ENCODE measurements around the gene CCDC40.

Gene CCDC40

GRCh38 chr17:80118601-80119270, 82.3 kb downstream of the CCDC40 start:
- DNase-seq = no peak

DNA sequence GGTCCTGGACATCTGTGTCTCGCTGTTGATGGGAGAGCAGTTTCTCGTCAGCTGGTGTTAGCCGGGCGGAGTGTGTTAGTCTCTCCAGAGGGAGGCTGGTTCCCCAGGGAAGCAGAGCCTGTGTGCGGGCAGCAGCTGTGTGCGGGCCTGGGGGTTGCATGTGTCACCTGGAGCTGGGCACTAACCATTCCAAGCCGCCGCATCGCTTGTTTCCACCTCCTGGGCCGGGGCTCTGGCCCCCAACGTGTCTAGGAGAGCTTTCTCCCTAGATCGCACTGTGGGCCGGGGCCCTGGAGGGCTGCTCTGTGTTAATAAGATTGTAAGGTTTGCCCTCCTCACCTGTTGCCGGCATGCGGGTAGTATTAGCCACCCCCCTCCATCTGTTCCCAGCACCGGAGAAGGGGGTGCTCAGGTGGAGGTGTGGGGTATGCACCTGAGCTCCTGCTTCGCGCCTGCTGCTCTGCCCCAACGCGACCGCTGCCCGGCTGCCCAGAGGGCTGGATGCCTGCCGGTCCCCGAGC, 82.9 kb downstream of the CCDC40 start:
- DNase-seq = peak; percentile 56 to 76

GRCh38 chr17:80119839-80120238, 83.4 kb downstream of the CCDC40 start:
- DNase-seq = no peak

DNA sequence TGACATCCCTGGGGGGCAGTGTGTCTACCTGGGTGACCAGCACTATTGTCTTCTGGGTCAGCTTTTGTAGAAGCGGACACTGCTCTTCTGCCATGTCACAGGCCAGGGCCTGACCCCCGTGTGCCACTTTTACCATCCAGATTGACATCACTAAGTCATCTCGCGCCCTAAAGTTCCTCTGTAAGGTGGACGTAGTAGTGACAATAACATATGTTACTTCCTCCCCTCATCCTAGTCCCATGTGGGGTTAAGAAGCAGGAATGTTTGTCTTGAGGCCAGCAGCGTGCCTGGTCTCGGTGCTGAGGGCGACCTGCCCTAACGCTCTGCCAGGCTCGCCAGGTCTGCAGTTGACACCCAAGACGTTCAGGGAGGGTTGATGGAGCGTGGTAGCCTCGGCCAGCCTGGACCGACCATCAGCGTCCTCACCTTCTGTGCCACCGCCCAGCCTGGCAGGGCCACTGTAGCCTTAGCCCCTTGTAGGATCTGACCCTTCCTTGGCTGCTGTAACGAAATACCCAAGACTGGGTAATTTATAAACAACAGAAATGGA, 85.7 kb downstream of the CCDC40 start:
- no peak for DNase-seq

- no peak for DNase-seq
These were observed 86.6 kb downstream of the CCDC40 start for GRCh38 chr17:80122926-80123505.

DNA sequence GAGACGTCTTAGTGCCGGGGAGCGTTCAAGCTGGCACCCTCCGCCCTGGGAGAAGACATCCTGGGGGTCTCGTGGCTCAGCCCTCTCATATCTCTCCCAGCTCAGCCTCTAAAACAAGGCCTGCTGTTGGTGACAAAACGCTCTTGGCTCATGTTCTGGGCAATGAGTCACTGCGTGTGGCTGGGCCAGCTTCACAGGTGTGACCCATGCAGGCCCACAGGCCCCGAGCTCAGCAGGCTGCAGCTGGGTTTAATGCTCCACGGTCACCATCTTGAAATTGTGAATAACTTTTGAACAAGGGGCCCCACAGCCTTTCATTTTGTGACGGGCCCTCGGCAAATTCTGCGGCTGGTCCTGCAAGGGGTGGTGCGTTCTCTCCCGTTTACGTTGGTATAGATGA, 87.3 kb downstream of the CCDC40 start:
- DNase-seq = no peak

DNA sequence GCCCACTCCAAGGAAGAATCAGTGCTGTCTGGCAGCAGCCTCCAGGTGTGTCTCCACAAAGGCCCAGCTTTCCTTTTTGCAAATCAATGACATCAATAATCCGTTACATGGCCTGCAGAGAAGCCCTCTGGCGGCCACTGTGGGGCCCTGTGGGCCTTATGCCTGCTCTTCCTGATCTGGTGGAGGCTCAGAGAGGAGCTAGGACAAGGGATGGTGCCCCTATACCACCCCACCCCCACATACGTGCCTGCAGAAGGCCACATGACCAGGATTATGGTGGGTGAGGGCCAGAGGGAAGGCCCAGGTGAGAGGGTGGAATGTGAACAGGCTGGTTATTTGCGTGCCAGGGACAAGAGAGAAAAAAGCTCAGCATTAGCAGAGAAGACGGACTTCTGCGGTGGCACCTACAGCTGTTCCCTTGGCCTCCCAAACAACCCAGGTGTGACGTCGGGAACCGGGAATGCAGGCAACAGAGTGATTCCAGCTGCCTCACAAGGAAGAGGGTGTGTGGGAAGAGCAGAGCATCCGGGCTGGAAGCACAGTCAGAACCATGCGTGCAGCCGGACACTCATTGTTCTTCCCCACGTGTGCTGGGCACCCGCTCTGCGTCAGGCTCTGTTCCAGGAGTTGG, 88.0 kb downstream of the CCDC40 start:
- DNase-seq = peak; percentile 44 to 74

DNA sequence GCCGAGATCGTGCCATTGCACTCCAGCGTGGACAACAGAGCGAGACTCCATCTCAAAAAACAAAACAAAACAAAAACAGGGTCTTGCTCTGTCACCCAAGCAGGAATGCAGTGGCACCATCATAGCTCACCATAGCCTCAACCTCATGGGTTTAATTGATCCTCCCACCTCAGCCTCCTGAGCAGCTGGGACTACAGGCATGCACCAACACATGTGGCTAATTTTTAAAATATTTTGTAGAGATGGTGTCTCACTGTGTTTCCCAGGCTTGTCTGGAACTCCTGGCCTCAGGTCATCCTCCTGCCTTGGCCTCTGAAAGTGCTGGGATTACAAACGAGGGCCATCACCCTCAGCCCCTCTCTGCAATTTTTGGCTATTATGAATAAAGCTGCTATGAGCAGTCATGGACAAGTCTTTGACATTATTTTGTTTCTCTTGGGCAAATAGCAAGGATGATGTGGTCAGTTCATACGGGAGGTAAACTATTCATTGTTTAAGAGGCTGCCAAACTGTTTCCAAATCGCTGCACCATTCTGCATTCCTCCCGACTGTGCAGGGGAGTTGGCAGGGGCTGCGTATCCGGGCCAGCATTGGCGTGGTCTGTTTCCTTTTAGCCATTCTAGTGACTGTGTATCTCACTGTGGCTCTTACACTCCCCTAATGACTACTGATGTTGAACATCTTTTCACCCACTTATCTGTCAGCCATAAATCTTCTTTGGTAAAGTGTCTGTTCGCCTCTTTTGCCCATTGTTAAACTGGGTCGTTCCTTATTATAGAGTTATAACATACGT, 89.4 kb downstream of the CCDC40 start:
- no peak for DNase-seq

DNA sequence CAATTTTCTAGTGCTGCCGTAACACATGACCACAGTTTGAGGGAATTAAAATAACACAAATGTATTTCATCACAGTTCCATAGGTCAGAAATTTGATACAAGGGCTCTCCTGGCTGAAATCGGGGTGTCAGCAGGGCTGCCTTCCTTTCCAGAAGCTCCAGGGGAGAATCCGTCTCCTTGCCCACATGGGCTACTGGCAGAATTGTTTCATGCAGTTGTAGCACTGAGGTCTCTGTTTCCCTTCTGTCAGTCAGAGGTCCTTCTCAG, 89.9 kb downstream of the CCDC40 start:
- no peak for DNase-seq

DNA sequence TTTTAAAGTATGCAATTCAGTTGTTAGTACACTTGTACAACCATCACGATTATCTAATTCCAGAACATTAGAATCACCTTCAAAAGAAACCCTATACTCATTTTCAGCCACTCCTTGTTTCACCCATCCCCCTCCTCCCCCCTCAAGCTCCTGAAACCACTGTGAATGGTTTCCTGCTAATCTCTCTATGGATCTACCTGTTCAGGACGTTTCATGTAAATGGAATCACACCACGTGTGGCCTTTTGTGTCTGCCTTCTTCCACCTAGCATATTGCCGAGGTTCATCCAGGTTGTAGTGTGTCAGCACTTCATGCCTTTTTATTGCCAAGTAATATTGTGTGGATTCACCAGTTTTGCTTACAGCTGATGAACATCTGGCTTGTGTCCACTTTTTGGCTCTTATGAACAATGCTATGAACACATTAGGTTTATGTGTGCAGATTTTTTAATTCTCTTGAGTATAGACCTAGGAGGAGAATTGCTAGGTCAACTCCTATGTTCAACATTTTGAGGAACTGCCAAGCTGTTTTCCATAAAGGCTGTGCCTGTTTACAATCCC, 92.6 kb downstream of the CCDC40 start:
- no peak for DNase-seq

GRCh38 chr17:80130992-80131391, 94.5 kb downstream of the CCDC40 start:
- no peak for DNase-seq

DNA sequence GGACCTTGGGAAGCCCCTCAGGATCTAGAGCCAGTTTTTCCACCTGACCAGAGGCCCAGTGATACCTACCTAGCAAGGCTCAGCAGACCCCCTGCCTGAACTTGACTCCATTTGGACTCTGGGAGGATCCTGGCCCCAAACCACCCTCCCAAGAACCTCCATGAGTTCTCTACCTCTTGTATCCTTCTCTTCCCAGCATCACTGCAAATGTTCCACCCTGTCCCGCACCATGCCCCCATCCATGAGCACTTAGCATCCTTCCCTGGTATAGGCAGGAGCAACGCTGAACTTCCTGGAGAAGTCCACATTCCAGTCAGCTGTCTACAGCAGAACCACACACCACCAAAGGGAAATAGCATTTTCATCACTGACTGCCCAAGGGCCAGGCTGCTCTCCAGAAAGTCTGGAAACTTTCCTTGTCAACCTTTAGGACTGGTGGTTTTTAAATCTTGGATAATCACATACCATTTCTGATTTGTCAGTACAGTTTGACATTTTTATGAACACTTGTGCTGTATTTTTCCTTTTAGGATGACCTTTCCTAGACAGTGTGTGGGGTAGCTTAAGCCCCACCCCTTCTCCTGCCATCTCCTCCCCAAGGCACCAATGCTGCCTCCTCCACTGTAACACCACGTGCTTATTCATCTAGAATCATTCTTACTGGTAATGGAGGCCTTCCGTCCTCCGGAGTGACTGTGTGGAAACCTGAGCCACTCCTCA, 96.6 kb downstream of the CCDC40 start:
- DNase-seq = no peak

GRCh38 chr17:80133626-80133970, 97.2 kb downstream of the CCDC40 start:
- DNase-seq = no peak

- DNase-seq = no peak
These were observed 100.7 kb downstream of the CCDC40 start for GRCh38 chr17:80137131-80137530.

- no peak for DNase-seq
These were observed 102.5 kb downstream of the CCDC40 start for GRCh38 chr17:80138856-80139426.

DNA sequence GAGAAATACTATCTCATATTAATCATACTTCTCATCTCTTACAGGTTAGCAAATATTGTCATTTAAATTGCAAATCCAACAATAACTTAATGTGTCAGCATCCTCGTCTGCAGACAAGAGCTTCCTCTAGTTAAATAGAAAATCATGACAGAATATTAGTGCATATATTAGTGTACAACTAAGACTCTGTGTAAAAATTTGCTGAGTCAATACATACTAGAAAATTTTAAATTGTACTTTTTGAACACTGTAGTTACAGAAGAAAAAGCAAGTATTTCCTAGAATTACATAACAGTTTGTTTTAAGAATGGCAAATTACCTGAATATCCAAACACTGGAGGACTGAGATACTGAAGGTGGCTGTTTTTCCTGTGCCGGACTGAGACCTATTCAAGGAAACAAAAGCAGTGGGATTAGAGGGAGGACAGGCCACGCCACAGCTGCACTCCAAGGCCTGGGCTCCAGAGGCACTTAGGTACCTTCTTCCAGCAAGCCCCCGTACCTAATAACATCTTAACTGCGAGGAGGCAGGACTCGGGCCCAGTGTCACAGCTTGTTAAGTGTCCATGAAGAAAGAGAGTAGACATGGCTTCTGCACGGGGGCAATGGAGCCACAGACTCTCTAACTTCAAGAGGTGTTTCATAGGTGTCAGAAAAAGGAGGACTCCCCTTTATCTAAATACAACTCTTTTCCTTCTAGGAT, 105.2 kb downstream of the CCDC40 start:
- DNase-seq = no peak

DNA sequence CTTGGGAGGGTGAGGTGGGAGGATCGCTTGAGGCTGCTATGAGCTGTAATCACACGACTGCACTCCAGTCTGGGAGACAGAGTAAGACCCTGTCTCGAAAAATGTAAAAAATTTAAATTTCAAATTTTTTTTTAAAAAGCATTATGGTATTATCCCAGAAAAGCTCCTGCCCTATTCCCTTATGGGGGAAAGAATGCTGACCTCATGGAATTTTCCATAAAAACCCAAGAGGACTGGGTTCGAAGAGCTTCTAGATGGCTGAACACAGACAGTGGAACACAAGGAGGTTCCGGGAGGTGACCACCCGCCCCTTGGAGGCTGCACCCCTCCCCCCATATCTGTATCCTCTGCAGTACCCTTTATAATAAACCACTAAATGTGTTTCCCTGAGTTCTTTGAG, 106.5 kb downstream of the CCDC40 start:
- no peak for DNase-seq

GRCh38 chr17:80145076-80146075, 108.9 kb downstream of the CCDC40 start:
- peak in 1 of 2 experiments; percentile 50 for DNase-seq

GRCh38 chr17:80146121-80147034, 109.9 kb downstream of the CCDC40 start:
- DNase-seq = peak; percentile 54 to 78
